ENCODE data around the gene PRPF19.

Gene PRPF19

GRCh38 chr11:60855726-60856633 lies 50.4 kb downstream of the PRPF19 start, which contains the start of gene PTGDR2:
Gene PTGDR2, minus strand, starts transcription at chr11:60855950. Its CDS starts 2,228 bp downstream, at chr11:60853722.
- DNase-seq: no peak

GRCh38 chr11:60854847-60855725 lies 51.3 kb downstream of the PRPF19 start:
- DNase-seq: no peak

GRCh38 chr11:60854140-60854846 lies 52.1 kb downstream of the PRPF19 start:
- DNase-seq: no peak

- DNase-seq: no peak
Observed at GRCh38 chr11:60852982-60853950, 53.1 kb downstream of the PRPF19 start.

DNA sequence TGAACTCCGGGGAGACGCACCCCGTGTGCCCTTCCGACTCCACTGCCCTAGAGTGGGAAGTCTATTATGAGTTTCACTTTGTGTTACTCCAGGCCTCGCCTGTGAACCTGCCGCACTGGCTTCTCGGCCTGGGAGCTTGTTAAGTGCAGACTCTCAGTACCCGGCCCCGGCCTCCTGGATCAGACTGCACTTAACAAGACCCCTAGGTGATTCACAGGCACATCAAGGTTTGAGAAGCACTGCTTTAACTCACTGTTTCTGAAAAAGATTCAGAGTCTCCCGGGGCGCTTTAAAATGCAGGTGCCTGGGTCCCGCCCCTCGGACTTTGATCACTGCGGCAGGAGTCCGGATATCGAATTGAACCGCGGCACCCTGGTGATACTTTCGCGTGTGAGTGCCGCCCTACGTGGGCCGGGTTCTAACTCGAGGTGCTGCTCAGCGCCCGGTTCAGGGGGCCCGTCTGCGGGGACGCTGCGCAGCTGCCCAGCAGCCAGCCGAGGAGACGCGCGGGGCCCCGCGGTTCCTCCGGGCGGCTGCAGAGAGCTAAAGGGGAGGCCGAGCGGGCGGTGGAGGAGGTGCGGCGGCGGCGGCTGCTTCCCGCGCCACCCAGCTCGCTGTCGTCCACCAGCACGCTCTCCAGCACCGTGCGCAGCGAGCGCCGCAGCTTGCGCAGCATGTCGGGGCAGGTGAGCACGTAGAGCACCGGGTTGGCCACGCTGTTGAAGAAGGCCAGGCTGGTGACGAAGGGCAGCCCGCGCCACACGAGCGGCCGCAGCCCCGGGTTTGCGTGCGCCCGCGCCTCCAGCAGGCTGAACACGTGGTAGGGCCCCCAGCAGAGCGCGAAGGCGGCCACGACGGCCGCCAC lies 54.0 kb downstream of the PRPF19 start:
- DNase-seq: no peak

- no peak for DNase-seq
Observed at GRCh38 chr11:60851327-60852104, 54.9 kb downstream of the PRPF19 start.

DNA sequence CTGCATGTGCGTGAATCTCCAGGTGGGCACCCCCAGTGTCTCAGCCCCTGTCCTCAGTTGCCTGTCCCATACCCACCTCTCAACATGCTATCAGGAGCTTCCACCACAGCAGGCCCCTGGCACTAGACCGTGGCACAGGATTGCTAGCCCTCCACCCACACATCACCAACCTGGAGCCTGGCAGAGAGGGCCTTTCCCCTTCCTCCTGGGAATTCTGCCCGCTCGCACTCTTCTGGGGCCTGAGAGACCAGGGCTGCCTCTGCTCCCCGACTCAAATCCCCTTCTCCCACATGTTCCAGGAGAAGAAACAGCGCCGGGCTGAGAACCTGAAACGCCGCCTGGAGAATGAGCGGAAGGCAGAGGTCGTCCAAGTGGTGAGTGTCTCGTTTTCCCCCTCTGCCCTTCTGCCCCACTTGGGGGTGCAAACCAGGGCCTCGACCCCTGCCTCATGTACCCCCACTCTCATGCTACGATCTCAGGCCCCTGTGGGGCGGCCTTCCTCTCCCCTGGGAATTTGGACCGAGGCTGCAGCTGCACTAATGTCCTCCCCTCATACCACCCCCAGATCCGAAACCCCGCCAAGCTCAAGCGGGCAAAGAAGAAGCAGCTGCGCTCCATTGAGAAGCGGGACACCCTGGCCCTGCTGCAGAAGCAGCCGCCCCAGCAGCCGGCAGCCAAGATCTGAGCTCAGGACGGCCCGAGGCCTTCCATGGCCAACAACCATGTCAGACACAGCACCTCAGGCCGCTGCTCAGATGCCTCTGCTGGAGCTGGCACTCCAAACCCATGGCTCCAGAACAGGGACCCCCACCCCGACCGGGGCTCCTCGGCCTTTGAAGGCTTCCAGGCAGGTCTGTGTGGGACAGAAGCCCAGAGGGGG lies 56.5 kb downstream of the PRPF19 start:
- no peak for DNase-seq

GRCh38 chr11:60848714-60849151 lies 57.7 kb downstream of the PRPF19 start:
- no peak for DNase-seq

DNA sequence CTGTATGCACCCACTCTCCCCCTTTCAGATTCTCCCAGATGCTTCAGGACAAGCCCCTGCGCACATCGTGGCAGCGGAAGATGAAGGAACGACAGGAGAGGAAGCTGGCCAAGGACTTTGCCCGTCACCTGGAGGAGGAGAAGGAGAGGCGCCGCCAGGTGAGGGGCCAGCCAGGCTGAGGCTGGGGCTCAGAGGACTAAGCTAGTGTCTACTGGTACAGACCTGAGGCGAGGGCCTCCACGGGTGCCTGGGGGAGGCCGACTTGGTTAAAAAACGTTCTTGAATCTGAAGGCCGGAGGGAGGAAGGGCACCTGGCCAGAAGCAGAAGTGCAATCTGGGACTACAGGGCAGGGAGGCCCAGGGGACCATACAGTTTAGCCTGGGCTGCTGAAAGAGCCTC lies 58.5 kb downstream of the PRPF19 start:
- DNase-seq: no peak

GRCh38 chr11:60847281-60847680 lies 59.1 kb downstream of the PRPF19 start:
- DNase-seq: no peak

DNA sequence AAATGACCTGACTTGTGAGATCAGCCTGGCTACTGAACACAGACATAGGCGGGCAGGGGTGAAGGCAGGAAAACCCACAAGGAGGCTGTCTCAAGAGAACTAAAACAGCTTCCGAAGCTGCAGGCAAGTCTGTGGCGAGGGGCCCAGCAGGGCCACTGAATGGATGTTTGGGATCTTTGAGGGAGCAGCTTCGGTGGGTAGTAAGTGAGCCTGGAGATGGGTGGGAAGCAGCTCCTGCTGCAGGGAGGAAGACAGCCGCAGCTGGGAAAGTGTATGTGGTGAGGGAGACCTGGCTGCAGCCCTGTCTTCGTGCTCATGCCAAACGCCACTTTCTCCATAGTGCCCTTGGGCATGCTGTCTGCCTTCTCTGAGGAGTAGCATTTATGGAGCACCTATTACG lies 61.0 kb downstream of the PRPF19 start:
- DNase-seq: no peak

DNA sequence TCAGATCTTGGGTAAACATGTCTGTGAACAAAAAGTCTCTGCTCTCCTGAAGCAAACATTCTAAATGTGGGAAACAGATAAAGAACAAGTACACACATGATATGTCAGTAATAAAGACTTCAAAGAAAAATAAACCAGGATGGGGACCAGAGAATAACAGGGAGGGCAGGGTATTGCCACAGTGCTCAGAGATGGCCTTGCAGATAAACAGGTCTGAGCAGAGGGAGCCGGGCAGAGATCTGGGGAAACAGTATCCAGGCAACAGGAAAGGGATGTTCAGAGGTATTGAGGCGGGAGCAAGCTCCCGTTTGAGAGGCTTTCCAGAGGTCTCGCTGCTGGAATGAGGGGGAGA lies 61.5 kb downstream of the PRPF19 start:
- DNase-seq: no peak

DNA sequence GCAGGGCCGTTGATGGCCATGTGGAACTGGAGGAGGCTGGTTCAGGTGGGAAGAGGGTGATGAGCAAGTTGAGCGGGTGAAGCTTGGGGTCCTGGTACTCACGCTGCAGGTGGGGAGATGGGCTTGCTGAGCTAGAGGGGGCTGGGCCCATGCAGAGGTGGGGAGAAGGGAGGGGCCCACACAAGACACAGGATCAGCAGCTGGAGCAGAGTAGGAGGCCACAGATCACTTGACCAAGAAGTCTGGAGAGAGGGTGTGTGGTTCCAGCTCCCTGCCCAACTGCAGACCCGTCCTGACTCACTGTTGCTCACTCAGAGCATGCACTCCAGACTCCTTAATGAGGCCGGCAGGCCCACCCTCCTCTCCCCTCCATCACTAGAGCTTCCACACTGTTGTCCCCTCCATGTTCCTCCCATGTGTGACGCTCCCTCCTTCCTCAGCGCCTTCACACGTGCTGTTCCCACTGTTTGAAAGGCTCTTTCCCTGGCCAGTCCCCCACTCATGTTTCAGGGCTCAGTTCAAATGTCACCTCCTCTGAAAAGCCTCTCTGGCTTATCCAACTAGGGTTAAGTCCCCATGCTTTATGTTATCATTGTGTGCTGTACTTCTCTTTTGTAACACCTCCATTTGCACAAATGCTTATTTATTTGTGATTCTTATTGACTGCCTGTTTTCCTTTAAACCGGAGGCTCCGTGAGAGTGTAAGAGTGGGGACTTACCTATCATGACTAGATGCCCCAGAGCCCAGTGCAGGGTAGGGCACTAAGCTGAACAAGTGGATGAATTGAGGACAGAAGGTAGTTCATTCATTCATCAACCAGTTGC lies 62.1 kb downstream of the PRPF19 start:
- no peak for DNase-seq

DNA sequence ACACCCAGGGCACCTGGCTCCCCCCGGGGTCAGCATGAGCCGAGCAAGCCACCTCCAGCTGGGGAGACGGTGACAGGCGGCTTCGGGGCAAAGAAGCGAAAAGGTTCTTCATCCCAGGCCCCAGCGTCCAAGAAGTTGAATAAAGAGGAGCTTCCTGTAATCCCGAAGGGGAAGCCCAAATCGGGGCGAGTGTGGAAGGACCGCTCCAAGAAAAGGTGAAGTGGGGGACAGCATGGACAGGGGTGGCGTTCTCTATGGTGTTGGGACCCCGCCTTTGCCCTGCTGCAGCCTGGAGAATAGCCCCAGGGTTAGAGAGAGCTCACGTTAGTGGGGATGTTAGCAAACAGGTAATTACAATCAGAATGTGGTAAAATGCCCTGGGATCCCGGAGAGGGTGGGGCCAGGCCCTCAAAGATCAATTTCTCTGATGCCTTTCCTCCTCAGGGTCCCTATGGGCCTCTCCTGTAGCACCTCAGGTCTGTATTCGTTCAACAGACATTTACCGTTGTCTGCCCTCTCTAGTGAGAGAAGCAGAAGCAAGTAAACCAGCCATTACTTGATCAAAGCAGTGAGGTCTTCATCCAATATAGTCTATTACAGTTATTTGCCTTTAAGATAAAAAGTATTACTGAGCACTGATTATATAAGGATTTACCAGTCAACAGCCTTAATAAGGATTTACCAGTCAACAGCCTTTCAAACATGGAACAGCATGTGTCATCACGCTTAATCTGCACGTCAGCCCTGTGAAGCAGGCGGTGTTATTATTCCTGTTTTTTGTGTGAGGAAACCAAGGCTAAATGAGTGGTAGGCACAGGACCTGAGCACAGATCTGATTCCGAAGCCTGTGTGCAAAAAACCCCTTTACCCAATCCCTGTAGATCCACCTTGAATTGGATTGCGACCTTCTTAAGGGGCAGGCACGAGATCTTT lies 63.5 kb downstream of the PRPF19 start:
- no peak for DNase-seq

DNA sequence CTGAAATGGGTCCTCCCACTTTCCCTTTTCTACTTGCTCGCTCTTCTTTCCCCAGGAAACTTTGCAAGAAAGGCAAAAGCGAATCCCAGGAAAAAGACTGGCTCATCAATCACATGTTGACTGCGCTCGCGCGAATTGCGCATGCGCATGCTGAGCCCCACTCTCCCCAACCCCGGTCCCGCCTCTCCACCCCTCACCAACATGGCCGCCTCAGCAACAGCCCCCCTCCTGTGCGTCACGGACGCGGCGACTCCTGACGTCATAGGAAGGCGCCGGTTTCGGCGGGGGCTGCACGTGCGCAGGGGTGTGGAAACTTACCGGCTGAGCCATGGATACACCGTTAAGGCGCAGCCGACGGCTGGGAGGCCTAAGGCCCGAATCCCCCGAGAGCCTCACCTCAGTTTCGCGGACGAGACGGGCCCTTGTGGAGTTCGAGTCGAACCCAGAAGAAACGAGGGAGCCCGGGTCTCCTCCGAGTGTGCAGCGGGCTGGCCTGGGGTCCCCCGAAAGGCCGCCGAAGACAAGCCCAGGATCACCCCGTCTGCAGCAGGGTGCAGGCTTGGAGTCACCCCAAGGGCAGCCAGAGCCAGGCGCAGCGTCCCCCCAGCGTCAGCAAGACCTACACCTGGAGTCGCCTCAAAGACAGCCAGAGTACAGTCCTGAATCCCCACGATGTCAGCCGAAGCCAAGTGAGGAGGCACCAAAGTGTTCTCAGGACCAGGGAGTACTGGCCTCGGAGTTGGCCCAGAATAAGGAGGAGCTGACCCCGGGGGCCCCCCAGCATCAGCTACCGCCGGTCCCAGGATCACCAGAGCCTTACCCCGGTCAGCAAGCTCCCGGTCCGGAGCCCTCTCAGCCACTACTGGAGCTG lies 64.4 kb downstream of the PRPF19 start, which contains the start of gene CCDC86:
Gene CCDC86, plus strand, starts transcription at position 317 of the 871 bp plus-strand sequence. Its CDS starts 12 bp downstream, at position 329.
- DNase-seq: peak; percentile 100

All from activated T-cell treated with anti-CD3 and anti-CD28 coated beads for 4 hours (primary cell).